ENCODE measurements around the gene TLE3. TPM values are rescaled to one million over a fixed set of nuclear protein-coding genes. Genes with fewer than 3 reads are reported as not detected.

The TLE3 gene
- total RNA-seq, 2 experiments from 2014 or later = 159 to 167 TPM

GRCh38 chr15:70017801-70018200 is 79.9 kb downstream of the TLE3 start:
- Mint-ChIP-seq H3K36me3 (ENCODE audit: low read depth) (no peaks in the 10 kb centered on the region), H3K4me3 (no peak overlapping the region), H3K9me3 (no peaks in the 10 kb centered on the region), H3K4me1 (ENCODE audit: low read depth) (peaks cover 2% of the 10 kb centered on the region), H3K27ac (no peak overlapping the region), H3K27me3 (peaks cover 6% of the 10 kb centered on the region)
- Histone ChIP-seq H3K4me1 (ENCODE audit: insufficient read depth, low read length) (peaks cover 8% of the 10 kb centered on the region), H3K27me3 (ENCODE audit: control insufficient read depth in 1 of 2, insufficient read depth in 2 of 2, low read length in 2 of 2) (peaks cover 0 to 4% of the 10 kb centered on the region in 2 experiments), H3K4me3 (ENCODE audit: low read length) (no peak overlapping the region), H3K9me3 (ENCODE audit: control insufficient read depth in 1 of 2, insufficient read depth in 1 of 2, low read length in 2 of 2) (peaks cover 7 to 11% of the 10 kb centered on the region in 2 experiments), H3K27ac (ENCODE audit: low read depth in 1 of 2, low read length in 2 of 2) (no peak overlapping the region), H3K36me3 (ENCODE audit: insufficient read depth, low read length) (no peaks in the 10 kb centered on the region)
- DNase-seq = no peak
- no peak for ATAC-seq (ENCODE audit: poor library complexity)
- no peak for TF ChIP-seq CTCF (IDR thresholded peaks at IDR 0.05)
- CTCF ChIA-PET = no interaction called here
- POLR2A ChIA-PET = no interaction called here
- intact Hi-C loops (cut with DNase I, micrococcal nuclease) = no loop called here

- H3K9me3 Mint-ChIP-seq = no peaks in the 10 kb centered on the region
- intact Hi-C loops (cut with DNase I, micrococcal nuclease) = no loop called here
- H3K27ac ChIP-seq (ENCODE audit: low read depth in 1 of 2, low read length in 2 of 2) = no peak overlapping the region
Measured at GRCh38 chr15:70017025-70017424, 80.7 kb downstream of the TLE3 start.

GRCh38 chr15:70016511-70016994 is 81.2 kb downstream of the TLE3 start:
- intact Hi-C loops (cut with DNase I, micrococcal nuclease) = no loop called here
- Mint-ChIP-seq H3K4me1 (ENCODE audit: low read depth) (no peaks in the 10 kb centered on the region), H3K27me3 (peaks cover 6% of the 10 kb centered on the region), H3K9me3 (no peaks in the 10 kb centered on the region), H3K36me3 (ENCODE audit: low read depth) (no peaks in the 10 kb centered on the region), H3K27ac (no peak overlapping the region), H3K4me3 (no peak overlapping the region)
- no peak overlapping the region for H3K27ac ChIP-seq (ENCODE audit: low read depth in 1 of 2, low read length in 2 of 2)
- peaks cover 5% of the 10 kb centered on the region for H3K4me1 ChIP-seq (ENCODE audit: insufficient read depth, low read length)
- H3K4me3 ChIP-seq (ENCODE audit: low read length) = no peak overlapping the region
- no peak for TF ChIP-seq CTCF (IDR thresholded peaks at IDR 0.05)
- CTCF ChIA-PET = no interaction called here
- H3K36me3 ChIP-seq (ENCODE audit: insufficient read depth, low read length) = no peaks in the 10 kb centered on the region
- DNase-seq = no peak
- peaks cover 7 to 11% of the 10 kb centered on the region in 2 experiments for H3K9me3 ChIP-seq (ENCODE audit: control insufficient read depth in 1 of 2, insufficient read depth in 1 of 2, low read length in 2 of 2)
- POLR2A ChIA-PET = no interaction called here
- ATAC-seq (ENCODE audit: poor library complexity) = no peak
- H3K27me3 ChIP-seq (ENCODE audit: control insufficient read depth in 1 of 2, insufficient read depth in 2 of 2, low read length in 2 of 2) = peaks cover 0 to 4% of the 10 kb centered on the region in 2 experiments

More at GRCh38 chr15:70017025-70017424, 80.7 kb downstream of the TLE3 start:
- Mint-ChIP-seq H3K4me3 (no peak overlapping the region), H3K27ac (no peak overlapping the region), H3K4me1 (ENCODE audit: low read depth) (no peaks in the 10 kb centered on the region), H3K36me3 (ENCODE audit: low read depth) (no peaks in the 10 kb centered on the region), H3K27me3 (peaks cover 6% of the 10 kb centered on the region)
- ATAC-seq (ENCODE audit: poor library complexity) (no peak), DNase-seq (no peak)
- peaks cover 5% of the 10 kb centered on the region for H3K4me1 ChIP-seq (ENCODE audit: insufficient read depth, low read length)
- no peak for TF ChIP-seq CTCF (IDR thresholded peaks at IDR 0.05)
- ChIA-PET POLR2A (no interaction called here), CTCF (no interaction called here)
- peaks cover 0 to 4% of the 10 kb centered on the region in 2 experiments for H3K27me3 ChIP-seq (ENCODE audit: control insufficient read depth in 1 of 2, insufficient read depth in 2 of 2, low read length in 2 of 2)
- peaks cover 7 to 11% of the 10 kb centered on the region in 2 experiments for H3K9me3 ChIP-seq (ENCODE audit: control insufficient read depth in 1 of 2, insufficient read depth in 1 of 2, low read length in 2 of 2)
- H3K36me3 ChIP-seq (ENCODE audit: insufficient read depth, low read length) = no peaks in the 10 kb centered on the region
- no peak overlapping the region for H3K4me3 ChIP-seq (ENCODE audit: low read length)
